ENCODE measurements around the gene ZSWIM1.
"Not testable (repeated sequence)": the region's sequence is repeated elsewhere in the genome, so short reads cannot be mapped to it uniquely, and the experiment has no call there.

ZSWIM1 gene

DNA sequence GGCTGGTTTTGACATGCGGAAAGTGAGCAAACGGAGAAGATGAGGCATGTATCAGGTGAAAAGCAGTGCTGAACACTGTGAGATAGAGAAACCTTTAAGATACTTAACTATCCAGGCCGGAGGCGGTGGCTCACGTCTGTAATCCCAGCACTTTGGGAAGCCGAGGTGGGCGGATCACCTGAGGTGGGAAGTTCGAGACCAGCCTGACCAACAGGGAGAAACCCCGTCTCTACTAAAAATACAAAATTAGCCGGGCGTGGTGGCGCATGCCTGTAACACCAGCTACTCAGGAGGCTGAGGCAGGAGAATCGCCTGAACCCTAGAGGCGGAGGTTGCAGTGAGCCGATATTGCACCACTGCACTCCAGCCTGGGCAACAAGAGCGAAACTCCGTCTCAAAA lies 50.7 kb downstream of the ZSWIM1 start:
- not testable (repeated sequence) for DNase-seq (ENCODE audit: low read depth)

DNA sequence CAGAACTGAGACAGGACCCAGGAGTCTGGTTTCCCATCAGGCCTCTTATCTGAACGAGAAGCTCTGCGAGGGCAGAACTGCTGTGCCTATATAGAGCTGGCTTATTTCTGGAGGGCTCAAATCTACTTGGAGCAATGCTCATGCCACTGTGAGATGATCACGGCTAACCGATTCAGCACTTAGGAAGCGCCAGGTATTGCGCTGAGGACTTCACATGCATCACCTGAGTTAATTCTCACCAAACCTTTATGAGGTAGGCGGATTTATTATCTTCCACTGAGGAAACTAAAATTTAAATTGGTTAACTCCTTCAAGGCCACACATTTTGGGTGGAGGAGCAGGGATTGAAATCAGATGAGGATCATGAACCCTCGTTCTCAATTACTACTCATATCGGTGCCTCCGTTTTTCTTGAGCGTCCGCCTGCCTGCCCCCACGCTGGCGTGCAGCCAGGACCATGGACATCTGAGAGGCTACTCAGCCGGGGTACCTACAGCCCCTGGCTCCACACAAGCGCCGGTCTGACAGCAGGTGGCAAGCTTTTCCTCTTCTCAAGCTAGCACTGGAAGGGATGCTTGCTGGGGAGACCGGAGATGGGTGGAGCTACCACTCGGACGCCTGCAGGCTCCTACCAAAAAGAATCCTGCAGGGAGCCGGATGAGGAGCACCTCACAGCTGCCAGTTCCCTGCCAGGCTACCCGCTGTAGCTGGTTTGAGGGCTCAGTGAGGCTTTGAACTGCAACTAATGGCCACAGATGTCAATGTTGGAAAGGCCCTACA lies 52.4 kb downstream of the ZSWIM1 start:
- DNase-seq (ENCODE audit: low read depth), result no peak

DNA sequence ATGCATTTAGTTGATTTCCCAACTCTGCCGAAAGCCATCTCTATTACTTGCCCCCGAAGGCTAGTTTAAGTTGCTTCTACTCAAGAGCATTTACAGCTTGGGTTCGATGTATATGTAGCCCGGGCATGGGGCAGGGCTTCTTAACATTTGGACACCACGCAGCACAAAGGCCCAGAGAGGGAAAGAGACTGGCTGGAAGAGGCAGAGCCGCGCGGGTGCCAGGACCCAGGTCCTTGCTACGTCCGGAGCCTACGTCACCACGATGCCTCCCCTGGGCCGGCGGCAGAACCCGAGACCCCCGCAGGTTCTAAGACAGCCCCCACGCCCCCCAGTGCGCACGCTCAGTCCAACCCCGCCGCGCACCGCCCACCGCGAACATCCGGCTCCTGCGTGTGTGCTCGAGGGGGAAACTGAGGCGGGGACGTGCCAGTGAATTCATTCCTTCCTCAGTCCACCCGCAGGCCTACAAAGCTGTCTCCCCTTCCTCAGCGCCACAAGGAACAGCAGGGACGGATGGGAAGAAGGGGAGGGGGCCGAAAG lies 53.1 kb downstream of the ZSWIM1 start:
- DNase-seq (ENCODE audit: low read depth), result no peak
